ENCODE results near the gene MGAT4B. TPM values are rescaled to one million over a fixed set of nuclear protein-coding genes. Genes with fewer than 3 reads are reported as not detected.

The MGAT4B gene
- total RNA-seq, 1 experiment from 2014 or later, result 151 TPM

DNA sequence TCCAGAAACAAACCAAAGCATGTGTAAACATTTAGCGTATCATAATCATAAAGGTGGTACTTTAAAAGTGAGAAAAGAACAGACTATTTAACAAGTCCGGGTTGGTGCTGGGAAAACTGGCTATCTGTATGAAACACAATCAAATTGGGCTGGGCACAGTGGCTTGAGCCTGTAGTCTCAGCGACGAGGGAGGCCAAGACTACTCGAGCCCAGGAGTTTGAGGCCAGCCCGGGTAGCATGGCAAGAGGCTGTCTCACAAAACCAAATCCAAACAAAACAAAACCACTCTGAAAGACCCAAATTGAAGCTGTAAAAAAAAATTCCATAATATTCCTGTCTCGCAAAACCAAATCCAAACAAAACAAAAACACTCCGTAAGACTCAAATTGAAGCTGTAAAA is 47.7 kb upstream of the MGAT4B start (continued):
- TF ChIP-seq, protein P1, sequence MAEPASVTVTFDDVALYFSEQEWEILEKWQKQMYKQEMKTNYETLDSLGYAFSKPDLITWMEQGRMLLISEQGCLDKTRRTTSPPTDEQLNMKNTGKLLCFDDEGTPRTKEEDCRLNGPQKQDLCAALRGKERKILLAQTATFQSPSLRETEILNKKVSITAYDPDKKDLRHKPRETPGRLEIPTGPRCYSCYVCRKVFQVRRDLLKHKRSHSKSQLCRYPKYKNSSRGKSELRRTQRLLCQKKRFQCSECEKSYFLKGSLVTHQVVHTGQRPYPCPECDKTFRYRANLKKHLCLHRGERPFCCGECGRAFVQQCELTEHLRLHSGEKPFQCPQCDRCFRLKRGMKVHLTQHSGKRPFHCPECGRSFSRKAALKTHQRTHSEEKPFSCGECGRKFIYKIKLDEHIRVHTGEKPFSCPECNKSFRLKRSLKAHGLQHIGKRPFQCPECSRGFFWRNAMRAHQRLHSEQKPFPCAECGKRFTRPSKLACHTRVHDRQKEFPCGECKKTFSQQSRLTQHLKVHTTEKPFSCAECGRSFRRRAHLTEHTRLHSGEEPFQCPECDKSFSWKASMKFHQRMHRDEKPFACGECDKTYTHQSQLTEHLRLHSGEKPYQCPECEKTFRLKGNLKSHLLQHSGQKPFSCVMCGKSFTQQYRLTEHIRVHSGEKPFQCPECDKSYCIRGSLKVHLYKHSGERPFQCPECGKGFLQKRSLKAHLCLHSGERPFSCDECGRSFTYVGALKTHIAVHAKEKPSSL (CRISPR knock-in tag; conservative IDR thresholded peaks at IDR 0.05), result no peak
- TF ChIP-seq, protein P2, sequence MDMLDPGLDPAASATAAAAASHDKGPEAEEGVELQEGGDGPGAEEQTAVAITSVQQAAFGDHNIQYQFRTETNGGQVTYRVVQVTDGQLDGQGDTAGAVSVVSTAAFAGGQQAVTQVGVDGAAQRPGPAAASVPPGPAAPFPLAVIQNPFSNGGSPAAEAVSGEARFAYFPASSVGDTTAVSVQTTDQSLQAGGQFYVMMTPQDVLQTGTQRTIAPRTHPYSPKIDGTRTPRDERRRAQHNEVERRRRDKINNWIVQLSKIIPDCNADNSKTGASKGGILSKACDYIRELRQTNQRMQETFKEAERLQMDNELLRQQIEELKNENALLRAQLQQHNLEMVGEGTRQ (CRISPR knock-in tag; IDR thresholded peaks at IDR 0.05), result no peak
- TF ChIP-seq ZNF138 (CRISPR knock-in tag; conservative IDR thresholded peaks at IDR 0.05), result no peak
- TF ChIP-seq SOX15 (CRISPR knock-in tag; IDR thresholded peaks at IDR 0.05), result no peak

DNA sequence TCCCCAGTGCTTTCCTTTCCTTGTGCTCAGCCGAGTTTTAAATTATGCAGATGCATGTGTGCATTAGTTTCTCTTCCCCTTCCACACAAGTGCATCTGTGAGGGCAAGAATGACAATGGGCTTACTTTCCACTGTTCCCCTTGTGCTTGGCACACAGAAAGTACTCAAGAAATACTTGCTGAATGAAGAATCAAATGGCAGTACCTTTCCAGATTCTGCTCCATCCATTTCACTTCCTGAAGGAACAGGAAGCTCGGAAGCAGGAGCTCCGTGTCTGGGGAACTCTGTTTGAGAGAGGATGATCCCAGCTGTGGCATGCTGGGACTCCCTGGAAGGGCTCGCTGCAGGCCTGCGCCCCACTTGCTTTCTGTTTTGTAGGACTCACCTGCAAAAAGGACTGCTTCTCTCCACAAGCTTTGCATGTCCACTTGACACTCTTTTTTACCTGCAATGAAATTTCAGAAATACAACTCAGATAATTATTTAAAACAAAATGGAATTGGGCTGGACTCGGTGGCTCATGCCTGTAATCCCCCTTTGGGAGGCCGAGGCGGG is 46.4 kb upstream of the MGAT4B start:
- Mint-ChIP-seq H3K27me3 (ENCODE audit: low read depth) (no peaks in the 10 kb centered on the region), H3K36me3 (peaks cover 12% of the 10 kb centered on the region), H3K4me1 (peaks cover 10% of the 10 kb centered on the region), H3K9me3 (no peaks in the 10 kb centered on the region), H3K4me3 (no peak overlapping the region), H3K27ac (peak overlapping the region; percentile 63; the same call in 1 of the 2 replicates)
- DNase-seq (ENCODE audit: low spot score), result no peak
- TF ChIP-seq TP53 (CRISPR knock-in tag; IDR thresholded peaks at IDR 0.05), result no peak
- TF ChIP-seq, protein P3, sequence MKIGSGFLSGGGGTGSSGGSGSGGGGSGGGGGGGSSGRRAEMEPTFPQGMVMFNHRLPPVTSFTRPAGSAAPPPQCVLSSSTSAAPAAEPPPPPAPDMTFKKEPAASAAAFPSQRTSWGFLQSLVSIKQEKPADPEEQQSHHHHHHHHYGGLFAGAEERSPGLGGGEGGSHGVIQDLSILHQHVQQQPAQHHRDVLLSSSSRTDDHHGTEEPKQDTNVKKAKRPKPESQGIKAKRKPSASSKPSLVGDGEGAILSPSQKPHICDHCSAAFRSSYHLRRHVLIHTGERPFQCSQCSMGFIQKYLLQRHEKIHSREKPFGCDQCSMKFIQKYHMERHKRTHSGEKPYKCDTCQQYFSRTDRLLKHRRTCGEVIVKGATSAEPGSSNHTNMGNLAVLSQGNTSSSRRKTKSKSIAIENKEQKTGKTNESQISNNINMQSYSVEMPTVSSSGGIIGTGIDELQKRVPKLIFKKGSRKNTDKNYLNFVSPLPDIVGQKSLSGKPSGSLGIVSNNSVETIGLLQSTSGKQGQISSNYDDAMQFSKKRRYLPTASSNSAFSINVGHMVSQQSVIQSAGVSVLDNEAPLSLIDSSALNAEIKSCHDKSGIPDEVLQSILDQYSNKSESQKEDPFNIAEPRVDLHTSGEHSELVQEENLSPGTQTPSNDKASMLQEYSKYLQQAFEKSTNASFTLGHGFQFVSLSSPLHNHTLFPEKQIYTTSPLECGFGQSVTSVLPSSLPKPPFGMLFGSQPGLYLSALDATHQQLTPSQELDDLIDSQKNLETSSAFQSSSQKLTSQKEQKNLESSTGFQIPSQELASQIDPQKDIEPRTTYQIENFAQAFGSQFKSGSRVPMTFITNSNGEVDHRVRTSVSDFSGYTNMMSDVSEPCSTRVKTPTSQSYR (CRISPR knock-in tag; IDR thresholded peaks at IDR 0.05), result no peak
- TF ChIP-seq NR1H2 (CRISPR knock-in tag; IDR thresholded peaks at IDR 0.05), result no peak
- TF ChIP-seq ZNF671 (CRISPR knock-in tag; IDR thresholded peaks at IDR 0.05), result no peak
- TF ChIP-seq CDX4 (CRISPR knock-in tag; IDR thresholded peaks at IDR 0.05; ENCODE audit: borderline replicate concordance), result no peak
- TF ChIP-seq TCF7 (CRISPR knock-in tag; IDR thresholded peaks at IDR 0.05; ENCODE audit: low read depth), result no peak
- TF ChIP-seq JAZF1 (CRISPR knock-in tag; IDR thresholded peaks at IDR 0.05), result no peak
- no peak for TF ChIP-seq ZNF317 (CRISPR knock-in tag; IDR thresholded peaks at IDR 0.05; ENCODE audit: borderline replicate concordance, low read depth)
- TF ChIP-seq, protein P4, sequence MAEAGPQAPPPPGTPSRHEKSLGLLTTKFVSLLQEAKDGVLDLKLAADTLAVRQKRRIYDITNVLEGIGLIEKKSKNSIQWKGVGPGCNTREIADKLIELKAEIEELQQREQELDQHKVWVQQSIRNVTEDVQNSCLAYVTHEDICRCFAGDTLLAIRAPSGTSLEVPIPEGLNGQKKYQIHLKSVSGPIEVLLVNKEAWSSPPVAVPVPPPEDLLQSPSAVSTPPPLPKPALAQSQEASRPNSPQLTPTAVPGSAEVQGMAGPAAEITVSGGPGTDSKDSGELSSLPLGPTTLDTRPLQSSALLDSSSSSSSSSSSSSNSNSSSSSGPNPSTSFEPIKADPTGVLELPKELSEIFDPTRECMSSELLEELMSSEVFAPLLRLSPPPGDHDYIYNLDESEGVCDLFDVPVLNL (CRISPR knock-in tag; IDR thresholded peaks at IDR 0.05; ENCODE audit: borderline replicate concordance, low read depth), result no peak
- no peak for TF ChIP-seq ZBTB43 (CRISPR knock-in tag; IDR thresholded peaks at IDR 0.05)
- no peak for TF ChIP-seq ETV6 (CRISPR knock-in tag; IDR thresholded peaks at IDR 0.05)
- TF ChIP-seq ATF2 (CRISPR knock-in tag; IDR thresholded peaks at IDR 0.05; ENCODE audit: borderline replicate concordance, low read depth), result no peak
- TF ChIP-seq, protein P5, sequence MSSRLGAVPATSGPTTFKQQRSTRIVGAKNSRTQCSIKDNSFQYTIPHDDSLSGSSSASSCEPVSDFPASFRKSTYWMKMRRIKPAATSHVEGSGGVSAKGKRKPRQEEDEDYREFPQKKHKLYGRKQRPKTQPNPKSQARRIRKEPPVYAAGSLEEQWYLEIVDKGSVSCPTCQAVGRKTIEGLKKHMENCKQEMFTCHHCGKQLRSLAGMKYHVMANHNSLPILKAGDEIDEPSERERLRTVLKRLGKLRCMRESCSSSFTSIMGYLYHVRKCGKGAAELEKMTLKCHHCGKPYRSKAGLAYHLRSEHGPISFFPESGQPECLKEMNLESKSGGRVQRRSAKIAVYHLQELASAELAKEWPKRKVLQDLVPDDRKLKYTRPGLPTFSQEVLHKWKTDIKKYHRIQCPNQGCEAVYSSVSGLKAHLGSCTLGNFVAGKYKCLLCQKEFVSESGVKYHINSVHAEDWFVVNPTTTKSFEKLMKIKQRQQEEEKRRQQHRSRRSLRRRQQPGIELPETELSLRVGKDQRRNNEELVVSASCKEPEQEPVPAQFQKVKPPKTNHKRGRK (CRISPR knock-in tag; IDR thresholded peaks at IDR 0.05; ENCODE audit: borderline replicate concordance), result no peak
- TF ChIP-seq ATF1 (CRISPR knock-in tag; IDR thresholded peaks at IDR 0.05), result no peak
- TF ChIP-seq ZNF219 (CRISPR knock-in tag; IDR thresholded peaks at IDR 0.05; ENCODE audit: borderline replicate concordance), result no peak
- TF ChIP-seq, protein P6, sequence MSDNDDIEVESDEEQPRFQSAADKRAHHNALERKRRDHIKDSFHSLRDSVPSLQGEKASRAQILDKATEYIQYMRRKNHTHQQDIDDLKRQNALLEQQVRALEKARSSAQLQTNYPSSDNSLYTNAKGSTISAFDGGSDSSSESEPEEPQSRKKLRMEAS (CRISPR knock-in tag; IDR thresholded peaks at IDR 0.05), result no peak
- CTCF ChIA-PET, result interaction anchor here (0.6 kb wide), 1 partner anchor 123 kb away, joined by 4 read pairs; no protein-coding TSS in a partner anchor
- POLR2A ChIA-PET, result no interaction called here
- ATAC-seq, result no peak

Measured in WTC11 (cell line).